ENCODE data around the gene IRAK2. TPM values are rescaled to one million over a fixed set of nuclear protein-coding genes. Genes with fewer than 3 reads are reported as not detected.
A peak's percentile ranks its signal among the peaks of the same experiment; 100 is the strongest.

The IRAK2 gene
- polyA plus RNA-seq, 3 donors, result 0.78 to 2.0 (median 1.5) TPM

DNA sequence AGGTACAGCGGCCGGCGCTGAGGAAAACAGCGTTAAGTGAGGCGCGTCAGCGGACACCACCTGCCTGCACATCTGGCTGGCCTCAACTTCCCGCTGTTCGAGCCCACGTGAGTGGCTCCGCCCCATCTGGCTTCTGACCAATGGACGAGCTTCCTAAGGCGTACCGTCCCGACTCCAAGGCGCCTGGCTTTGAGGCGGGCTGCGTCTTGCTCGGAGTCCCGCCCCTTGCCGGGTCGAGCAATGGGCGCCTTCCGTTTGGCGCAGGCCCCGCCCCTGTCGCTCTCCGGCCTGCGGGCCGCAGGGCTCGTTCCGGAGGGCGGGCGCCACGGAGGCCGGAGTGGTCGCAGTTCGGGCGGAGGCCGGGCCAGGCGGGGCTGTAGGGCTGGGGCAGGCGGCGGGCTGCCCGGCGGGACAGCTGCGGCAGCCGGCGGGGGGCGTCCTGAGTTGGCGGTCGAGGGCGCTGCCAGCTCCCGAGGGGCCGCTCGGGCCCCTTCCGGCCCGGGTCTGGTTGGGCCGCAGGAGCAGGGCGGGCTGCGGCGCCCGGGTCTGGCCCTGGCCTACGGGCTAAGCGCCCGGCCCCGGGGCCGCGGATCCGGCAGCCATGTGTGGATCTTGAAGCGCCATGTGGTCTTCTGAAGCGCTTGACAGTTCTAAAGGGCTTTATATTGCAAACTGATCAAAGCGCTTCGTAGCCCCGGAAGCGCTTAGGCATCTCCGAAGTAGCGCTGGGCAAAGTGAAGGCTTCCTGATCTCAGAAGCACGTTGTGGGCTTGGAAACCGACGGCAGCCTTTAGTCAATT lies 83.7 kb downstream of the IRAK2 start, which contains the start of gene TATDN2:
Gene TATDN2, plus strand, starts transcription at position 276 of the 800 bp plus-strand sequence. CDS start 742 bp downstream, outside the sequence.
- H3K4me1 Mint-ChIP-seq, result peaks cover 30% of the 10 kb centered on the region
- Histone ChIP-seq H3K4me2 (replicated peaks; ENCODE audit: extremely low read depth, low read length, poor library complexity, severe bottlenecking) (peak within 1 kb of the TSS; percentile 95), H3K27me3 (ENCODE audit: control insufficient read depth in 2 of 2, insufficient read depth in 2 of 2, low read length in 2 of 2) (no peaks in the 10 kb centered on the region), H3K9ac (ENCODE audit: insufficient read depth, low read length, poor library complexity, severe bottlenecking) (peak within 1 kb of the TSS; percentile 89), H2AFZ (ENCODE audit: insufficient read depth, low read depth, low read length, poor library complexity, severe bottlenecking) (peak within 1 kb of the TSS; percentile 73), H3K27ac (ENCODE audit: low read depth in 1 of 2, low read length in 2 of 2) (peak within 1 kb of the TSS; percentile 48 to 89), H3K9me3 (replicated peaks in 1 of 2; ENCODE audit: control insufficient read depth in 1 of 2, insufficient read depth in 1 of 2, low read length in 2 of 2) (peaks cover 17 to 23% of the 10 kb centered on the region in 2 donors), H3K36me3 (replicated peaks in 1 of 2; ENCODE audit: control insufficient read depth in 1 of 2, insufficient read depth in 2 of 2, low read length in 2 of 2) (peaks cover 11 to 25% of the 10 kb centered on the region in 2 donors), H3K79me2 (ENCODE audit: insufficient read depth, low read length) (peaks cover 51% of the 10 kb centered on the region), H3K4me3 (replicated peaks in 1 of 3; ENCODE audit: low read depth in 2 of 3, low read length in 3 of 3) (peak within 1 kb of the TSS; percentile 64 to 90 (median 80)), H3K4me1 (ENCODE audit: control insufficient read depth in 1 of 2, insufficient read depth in 2 of 2, low read length in 2 of 2) (peaks cover 28 to 35% of the 10 kb centered on the region in 2 donors), H4K20me1 (ENCODE audit: insufficient read depth, low read length) (peaks cover 31% of the 10 kb centered on the region)
- DNase-seq, result peak; percentile 93 to 97 (median 96)
- intact Hi-C loops (cut with micrococcal nuclease), result loop anchor here in 1 of 2 donors (5.0 to 10.0 kb wide), 2 partner anchors 86 to 224 kb away; partner anchors contain the start of genes FANCD2 and IRAK2
- H3K9me3 Mint-ChIP-seq, result peaks cover 15 to 44% (median 31%) of the 10 kb centered on the region in 7 donors
- H3K27me3 Mint-ChIP-seq (ENCODE audit: low read depth in 3 of 3), result no peaks in the 10 kb centered on the region
- TF ChIP-seq, protein P1, sequence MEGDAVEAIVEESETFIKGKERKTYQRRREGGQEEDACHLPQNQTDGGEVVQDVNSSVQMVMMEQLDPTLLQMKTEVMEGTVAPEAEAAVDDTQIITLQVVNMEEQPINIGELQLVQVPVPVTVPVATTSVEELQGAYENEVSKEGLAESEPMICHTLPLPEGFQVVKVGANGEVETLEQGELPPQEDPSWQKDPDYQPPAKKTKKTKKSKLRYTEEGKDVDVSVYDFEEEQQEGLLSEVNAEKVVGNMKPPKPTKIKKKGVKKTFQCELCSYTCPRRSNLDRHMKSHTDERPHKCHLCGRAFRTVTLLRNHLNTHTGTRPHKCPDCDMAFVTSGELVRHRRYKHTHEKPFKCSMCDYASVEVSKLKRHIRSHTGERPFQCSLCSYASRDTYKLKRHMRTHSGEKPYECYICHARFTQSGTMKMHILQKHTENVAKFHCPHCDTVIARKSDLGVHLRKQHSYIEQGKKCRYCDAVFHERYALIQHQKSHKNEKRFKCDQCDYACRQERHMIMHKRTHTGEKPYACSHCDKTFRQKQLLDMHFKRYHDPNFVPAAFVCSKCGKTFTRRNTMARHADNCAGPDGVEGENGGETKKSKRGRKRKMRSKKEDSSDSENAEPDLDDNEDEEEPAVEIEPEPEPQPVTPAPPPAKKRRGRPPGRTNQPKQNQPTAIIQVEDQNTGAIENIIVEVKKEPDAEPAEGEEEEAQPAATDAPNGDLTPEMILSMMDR (IDR thresholded peaks at IDR 0.05), result no peak
- H3K4me3 Mint-ChIP-seq, result peak within 1 kb of the TSS; percentile 95 to 97
- under 1% methylated on average over 80 of the region's 80 CpGs for WGBS (ENCODE audit: insufficient coverage)
- peaks cover 31 to 34% of the 10 kb centered on the region in 2 donors for H3K36me3 Mint-ChIP-seq
- H3K27ac Mint-ChIP-seq, result peak within 1 kb of the TSS; percentile 90 to 96 (median 92)

DNA sequence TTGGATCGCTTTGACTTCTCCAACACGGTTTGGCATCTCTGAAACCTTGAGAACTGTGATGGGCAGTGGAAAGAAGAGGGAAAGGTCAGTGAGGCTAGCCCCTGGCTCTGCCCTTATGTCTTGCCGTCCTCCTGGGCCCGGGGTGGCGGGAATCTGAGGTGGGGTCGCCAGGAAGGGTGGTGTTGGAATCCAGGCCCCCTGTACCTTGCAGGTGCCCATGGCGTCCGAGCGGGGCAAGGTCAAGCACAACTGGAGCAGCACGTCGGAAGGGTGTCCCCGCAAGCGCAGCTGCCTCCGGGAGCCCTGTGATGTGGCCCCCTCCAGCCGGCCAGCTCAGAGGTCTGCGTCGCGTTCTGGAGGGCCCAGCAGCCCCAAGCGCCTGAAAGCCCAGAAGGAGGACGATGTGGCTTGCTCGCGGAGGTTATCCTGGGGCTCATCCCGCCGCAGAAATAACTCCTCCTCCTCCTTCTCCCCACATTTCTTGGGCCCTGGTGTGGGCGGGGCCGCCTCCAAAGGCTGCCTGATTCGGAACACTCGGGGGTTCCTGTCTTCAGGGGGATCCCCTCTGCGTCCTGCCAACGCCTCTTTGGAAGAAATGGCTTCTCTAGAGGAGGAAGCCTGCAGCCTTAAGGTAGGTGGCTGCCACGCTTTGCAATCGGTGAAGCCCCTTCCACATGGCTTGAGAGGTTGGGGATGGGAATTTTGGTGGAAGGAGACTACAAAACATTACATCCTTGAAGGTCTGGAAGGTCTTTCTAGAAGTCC lies 84.4 kb downstream of the IRAK2 start:
- Histone ChIP-seq H3K36me3 (replicated peaks in 1 of 2; ENCODE audit: control insufficient read depth in 1 of 2, insufficient read depth in 2 of 2, low read length in 2 of 2) (peaks cover 18 to 33% of the 10 kb centered on the region in 2 donors), H3K4me3 (replicated peaks in 1 of 3; ENCODE audit: low read depth in 2 of 3, low read length in 3 of 3) (peak overlapping the region; percentile 64 to 90 (median 80)), H3K9ac (ENCODE audit: insufficient read depth, low read length, poor library complexity, severe bottlenecking) (peak overlapping the region; percentile 89), H3K27ac (ENCODE audit: low read depth in 1 of 2, low read length in 2 of 2) (peak overlapping the region; percentile 48 to 89), H3K9me3 (replicated peaks in 1 of 2; ENCODE audit: control insufficient read depth in 1 of 2, insufficient read depth in 1 of 2, low read length in 2 of 2) (peaks cover 17 to 23% of the 10 kb centered on the region in 2 donors), H3K79me2 (ENCODE audit: insufficient read depth, low read length) (peaks cover 59% of the 10 kb centered on the region), H3K4me1 (ENCODE audit: control insufficient read depth in 1 of 2, insufficient read depth in 2 of 2, low read length in 2 of 2) (peaks cover 28 to 37% of the 10 kb centered on the region in 2 donors), H2AFZ (ENCODE audit: insufficient read depth, low read depth, low read length, poor library complexity, severe bottlenecking) (peak overlapping the region; percentile 73), H4K20me1 (ENCODE audit: insufficient read depth, low read length) (peaks cover 37% of the 10 kb centered on the region), H3K4me2 (replicated peaks; ENCODE audit: extremely low read depth, low read length, poor library complexity, severe bottlenecking) (peak overlapping the region; percentile 95), H3K27me3 (ENCODE audit: control insufficient read depth in 2 of 2, insufficient read depth in 2 of 2, low read length in 2 of 2) (no peaks in the 10 kb centered on the region)
- peak; percentile 33 to 69 (median 51) for DNase-seq
- intact Hi-C loops (cut with micrococcal nuclease), result loop anchor here in 1 of 2 donors (5.0 to 10.0 kb wide), 2 partner anchors 87 to 224 kb away; partner anchors contain the start of genes FANCD2 and IRAK2
- TF ChIP-seq, protein P1 (IDR thresholded peaks at IDR 0.05), result no peak
- Mint-ChIP-seq H3K9me3 (peaks cover 11 to 39% (median 30%) of the 10 kb centered on the region in 7 donors), H3K36me3 (peaks cover 32 to 42% of the 10 kb centered on the region in 2 donors), H3K27me3 (ENCODE audit: low read depth in 3 of 3) (no peaks in the 10 kb centered on the region), H3K4me3 (peak overlapping the region; percentile 95 to 97), H3K27ac (peak overlapping the region; percentile 84 to 95 (median 92)), H3K4me1 (peaks cover 34% of the 10 kb centered on the region)
- WGBS (ENCODE audit: insufficient coverage), result under 1% methylated on average over 30 of the region's 32 CpGs

Data from CD14-positive monocyte (primary cell).